HCT116 (cell line): ENCODE data around the gene SEC31A. TPM values are rescaled to one million over a fixed set of nuclear protein-coding genes. Genes with fewer than 3 reads are reported as not detected.

Experiments used
- ATAC-seq: fragments of 200-7000 bp; cut with Tn5 transposase; 2 replicates; pipeline ENCODE4 v1.9.1; 2020; ENCODE audit warnings: mild to moderate bottlenecking, moderate library complexity
- BruUV-seq: library from RNA; stranded (reverse); fragments of 400-500 nt; replicated peaks from 2 replicates; lab custom pipeline; 2021; lab: Mats Ljungman, UMichigan
- CTCF ChIA-PET: fragments of 300-600 bp; sonication (Branson Sonifier 250); formaldehyde crosslinking; loops from one replicate; lab custom pipeline; 2021; ENCODE audit warnings: antibody characterized with exemption; lab: Charles Lee
- POLR2A ChIA-PET: fragments of 300-600, 350-600 bp; sonication (Branson Sonifier 250); formaldehyde crosslinking; loops from one replicate; lab custom pipeline; 2021; ENCODE audit warnings: antibody characterized with exemption; lab: Charles Lee
- RAD21 ChIA-PET, 2 experiments: fragments of 300-600 bp; sonication (Branson Sonifier 250); formaldehyde crosslinking; loops; one replicate each; lab custom pipeline; 2023; ENCODE audit warnings: low total read pairs in 2 of 2; ENCODE audit not compliant: uncharacterized antibody in 2 of 2, unreplicated experiment in 2 of 2, low non-redundant PET in 1 of 2; lab: Charles Lee
- DNase-seq: peaks from one replicate; pipeline ENCODE4 v3.0.0-alpha.2; 2010; ENCODE audit warnings: low read depth, low spot score
- H2AFZ ChIP-seq: fragments of 200-600 bp; shearing (Covaris generic), sonication (generic); 2 replicates; pipeline ENCODE4 v1.6.1; 2017; ENCODE audit warnings: low read depth, mixed run types, mixed read lengths, antibody characterized with exemption, low read length; ENCODE audit not compliant: poor library complexity, severe bottlenecking
- H3K27ac ChIP-seq: 2 replicates; pipeline ENCODE4 v1.5.1; 2012; ENCODE audit warnings: low read depth, low read length
- H3K27me3 ChIP-seq: fragments of 200-600 bp; sonication (generic); 2 replicates; pipeline ENCODE4 v1.6.1; 2016; ENCODE audit warnings: mixed run types, low read length, mixed read lengths; ENCODE audit not compliant: insufficient read depth
- H3K36me3 ChIP-seq, 2 experiments: fragments of 200-500 bp in 1 of 2; fragments of 200-600 bp in 1 of 2; sonication (Bioruptor generic) in 1 of 2; sonication (generic) in 1 of 2; 2 replicates each; pipeline versions ENCODE4 v1.5.1 to v1.6.1; 2014 to 2016; ENCODE audit warnings: low read length in 2 of 2, inconsistent platforms in 1 of 2, mixed read lengths in 1 of 2, mixed run types in 1 of 2; ENCODE audit not compliant: insufficient read depth in 2 of 2, control insufficient read depth in 1 of 2
- H3K4me1 ChIP-seq, 2 experiments: fragments of 200-600 bp in 1 of 2; sonication (generic) in 1 of 2; 2 replicates each; pipeline versions ENCODE4 v1.5.1 to v1.6.1; 2012 to 2017; ENCODE audit warnings: low read length in 2 of 2, inconsistent platforms in 1 of 2, mild to moderate bottlenecking in 1 of 2, mixed read lengths in 1 of 2, mixed run types in 1 of 2, moderate library complexity in 1 of 2; ENCODE audit not compliant: insufficient read depth in 2 of 2, control insufficient read depth in 1 of 2
- H3K4me2 ChIP-seq: fragments of 200-600 bp; sonication (generic); 2 replicates; pipeline ENCODE4 v1.6.1; 2017; ENCODE audit warnings: mixed run types, low read length, mixed read lengths
- H3K4me3 ChIP-seq, 2 experiments: fragments of 200-600 bp in 1 of 2; sonication (generic) in 1 of 2; replicated peaks in 1 of 2; 2 replicates each; pipeline ENCODE4 v1.5.1; 2011 to 2016; ENCODE audit warnings: low read length in 2 of 2, control low read depth in 1 of 2, low read depth in 1 of 2, mild to moderate bottlenecking in 1 of 2, mixed read lengths in 1 of 2, mixed run types in 1 of 2
- H3K79me2 ChIP-seq: fragments of 200-600 bp; sonication (generic); 2 replicates; pipeline ENCODE4 v1.6.1; 2017; ENCODE audit warnings: mild to moderate bottlenecking, mixed run types, low read length, moderate library complexity, mixed read lengths; ENCODE audit not compliant: insufficient read depth
- H3K9ac ChIP-seq: fragments of 200-600 bp; sonication (generic); 2 replicates; pipeline ENCODE4 v1.6.1; 2016; ENCODE audit warnings: low read length, mixed read lengths
- H3K9me2 ChIP-seq: fragments of 200-600 bp; sonication (generic), shearing (Covaris generic); 2 replicates; pipeline ENCODE4 v1.6.1; 2017; ENCODE audit warnings: mixed run types, mild to moderate bottlenecking, moderate library complexity; ENCODE audit not compliant: insufficient read depth
- H3K9me3 ChIP-seq, 2 experiments: fragments of 200-500 bp in 1 of 2; fragments of 200-600 bp in 1 of 2; sonication (Bioruptor generic) in 1 of 2; sonication (generic) in 1 of 2; 2 replicates each; pipeline ENCODE4 v1.6.1; 2014 to 2017; ENCODE audit warnings: low read length in 2 of 2, mixed read lengths in 2 of 2, inconsistent platforms in 1 of 2, low read depth in 1 of 2, mild to moderate bottlenecking in 1 of 2, mixed run types in 1 of 2, moderate library complexity in 1 of 2; ENCODE audit not compliant: control insufficient read depth in 1 of 2, insufficient read depth in 1 of 2
- H4K20me1 ChIP-seq: fragments of 200-600 bp; sonication (generic), shearing (Covaris generic); 2 replicates; pipeline ENCODE4 v1.6.1; 2017; ENCODE audit warnings: mixed run types, mild to moderate bottlenecking, moderate library complexity; ENCODE audit not compliant: insufficient read depth
- EZH2 ChIP-seq: fragments of 200-600 bp; sonication (generic); IDR thresholded peaks from 2 replicates; pipeline ENCODE4 v1.6.1; 2017; ENCODE audit warnings: antibody characterized with exemption, mixed run types
- RAD21 ChIP-seq: IDR thresholded peaks from 2 replicates; pipeline ENCODE4 v1.6.1; 2012; ENCODE audit warnings: low read depth, mild to moderate bottlenecking
- intact Hi-C: fragments of 100-400 bp; cut with micrococcal nuclease; formaldehyde crosslinking; loops from 2 replicates; pipeline ENCODE4 v1.10.0; 2022
- total RNA-seq: library from RNA; stranded (reverse); gene quantifications from one replicate; pipeline ENCODE4 v1.2.1, GENCODE V29; 2021; ENCODE audit not compliant: unreplicated experiment
- TF ChIP-seq, protein P1 (sequence below), 3 experiments: fragments of 200-600 bp in 1 of 3; sonication (generic) in 1 of 3; IDR thresholded peaks in 2 of 3; conservative IDR thresholded peaks in 1 of 3; 2 replicates each; pipeline ENCODE4 v1.5.1; 2012 to 2017; ENCODE audit warnings: low read depth in 2 of 3, low read length in 2 of 3, antibody characterized with exemption in 1 of 3, borderline replicate concordance in 1 of 3, control low read depth in 1 of 3, mild to moderate bottlenecking in 1 of 3, mixed read lengths in 1 of 3, mixed run types in 1 of 3, moderate library complexity in 1 of 3; ENCODE audit not compliant: insufficient read depth in 1 of 3

Gene SEC31A
- total RNA-seq, 1 experiment from 2014 or later = 78.5 TPM

GRCh38 chr4:82801910-82802521, 88.9 kb downstream of the SEC31A start:
- H3K4me1 ChIP-seq = peaks cover 8 to 16% of the 10 kb centered on the region in 2 experiments; a peak in 3 of 4 replicates
- H3K79me2 ChIP-seq = peaks cover 8% of the 10 kb centered on the region; the same call in 1 of the 2 replicates
- ChIA-PET CTCF (no interaction called here), RAD21 (no interaction called here)
- H3K9me3 ChIP-seq = no peaks in the 10 kb centered on the region
- intact Hi-C loops = loop anchor here (1.0 to 5.0 kb wide), 2 partner anchors 80 to 340 kb away; no protein-coding TSS in a partner anchor
- peak; percentile 35 for ATAC-seq
- no peak for DNase-seq
- no peaks in the 10 kb centered on the region for H4K20me1 ChIP-seq
- no peak overlapping the region for H3K9ac ChIP-seq
- H3K9me2 ChIP-seq = no peaks in the 10 kb centered on the region
- H2AFZ ChIP-seq = peak overlapping the region; percentile 80
- H3K4me2 ChIP-seq = peak overlapping the region; percentile 16
- TF ChIP-seq, protein P1, sequence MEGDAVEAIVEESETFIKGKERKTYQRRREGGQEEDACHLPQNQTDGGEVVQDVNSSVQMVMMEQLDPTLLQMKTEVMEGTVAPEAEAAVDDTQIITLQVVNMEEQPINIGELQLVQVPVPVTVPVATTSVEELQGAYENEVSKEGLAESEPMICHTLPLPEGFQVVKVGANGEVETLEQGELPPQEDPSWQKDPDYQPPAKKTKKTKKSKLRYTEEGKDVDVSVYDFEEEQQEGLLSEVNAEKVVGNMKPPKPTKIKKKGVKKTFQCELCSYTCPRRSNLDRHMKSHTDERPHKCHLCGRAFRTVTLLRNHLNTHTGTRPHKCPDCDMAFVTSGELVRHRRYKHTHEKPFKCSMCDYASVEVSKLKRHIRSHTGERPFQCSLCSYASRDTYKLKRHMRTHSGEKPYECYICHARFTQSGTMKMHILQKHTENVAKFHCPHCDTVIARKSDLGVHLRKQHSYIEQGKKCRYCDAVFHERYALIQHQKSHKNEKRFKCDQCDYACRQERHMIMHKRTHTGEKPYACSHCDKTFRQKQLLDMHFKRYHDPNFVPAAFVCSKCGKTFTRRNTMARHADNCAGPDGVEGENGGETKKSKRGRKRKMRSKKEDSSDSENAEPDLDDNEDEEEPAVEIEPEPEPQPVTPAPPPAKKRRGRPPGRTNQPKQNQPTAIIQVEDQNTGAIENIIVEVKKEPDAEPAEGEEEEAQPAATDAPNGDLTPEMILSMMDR (IDR thresholded peaks at IDR 0.05 in 2 of 3, conservative IDR thresholded peaks at IDR 0.05 in 1 of 3; ENCODE audit: borderline replicate concordance in 1 of 3, insufficient read depth in 1 of 3, low read depth in 2 of 3, low read length in 2 of 3) = peak; percentile 54 to 72 (median 58); a peak in 5 of 6 replicates
- TF ChIP-seq EZH2 (no peak), RAD21 (peak; percentile 60)
- TF ChIP-seq, all 23 proteins: peak for 2
- Histone ChIP-seq H3K36me3 (no peaks in the 10 kb centered on the region), H3K4me3 (no peak overlapping the region), H3K27me3 (no peaks in the 10 kb centered on the region), H3K27ac (no peak overlapping the region)
- no TSS peak for BruUV-seq
- POLR2A ChIA-PET = no interaction called here
